Measurements from ENCODE around the gene FAM53A.

Gene FAM53A

DNA sequence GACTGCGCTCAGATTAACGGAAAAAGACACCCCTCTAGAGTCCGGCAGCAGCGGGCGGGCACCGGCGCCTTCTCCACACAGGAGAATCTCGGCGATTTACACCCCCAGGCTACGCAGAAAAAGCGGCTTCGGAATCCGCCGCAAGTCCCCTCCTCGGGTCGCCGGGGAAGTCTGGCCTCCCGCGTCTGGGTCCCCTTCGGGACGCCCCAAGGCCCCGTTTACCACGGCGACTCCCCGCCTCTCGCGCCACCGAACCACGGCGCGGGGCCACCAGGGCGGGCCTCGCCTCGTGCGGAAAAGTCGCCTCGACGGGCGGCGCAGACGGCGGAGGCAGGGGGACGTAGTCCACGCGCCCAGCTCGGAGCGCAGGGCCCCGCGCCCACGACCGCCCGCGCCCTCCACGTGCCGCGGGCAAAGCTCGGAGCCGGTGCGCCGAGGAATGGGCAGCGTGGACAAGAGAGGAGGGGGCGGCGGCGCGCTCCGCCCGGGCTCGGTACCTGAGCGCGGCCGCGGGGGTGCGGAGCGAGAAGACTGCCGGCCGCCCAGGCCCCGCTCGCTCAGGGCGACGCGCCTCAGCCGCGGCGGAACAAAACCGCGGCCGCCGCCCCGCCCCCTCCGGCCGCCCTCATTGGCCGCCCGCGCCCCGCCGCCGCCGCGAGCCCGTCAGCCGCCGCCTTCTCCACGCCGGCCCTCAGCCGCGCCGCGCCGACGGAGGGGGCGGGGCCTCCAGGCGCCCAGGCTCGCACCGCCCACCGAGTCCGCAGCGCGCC lies at the start of gene FAM53A:
FAM53A (minus strand) TSS at position 578 of the 770 bp plus-strand sequence. CDS start 15,572 bp downstream, outside the sequence.
- DNase-seq: peak in 33 of 42 donors; percentile 10 to 95 (median 87)
- intact Hi-C loops (cut with DNase I): no loop called here

DNA sequence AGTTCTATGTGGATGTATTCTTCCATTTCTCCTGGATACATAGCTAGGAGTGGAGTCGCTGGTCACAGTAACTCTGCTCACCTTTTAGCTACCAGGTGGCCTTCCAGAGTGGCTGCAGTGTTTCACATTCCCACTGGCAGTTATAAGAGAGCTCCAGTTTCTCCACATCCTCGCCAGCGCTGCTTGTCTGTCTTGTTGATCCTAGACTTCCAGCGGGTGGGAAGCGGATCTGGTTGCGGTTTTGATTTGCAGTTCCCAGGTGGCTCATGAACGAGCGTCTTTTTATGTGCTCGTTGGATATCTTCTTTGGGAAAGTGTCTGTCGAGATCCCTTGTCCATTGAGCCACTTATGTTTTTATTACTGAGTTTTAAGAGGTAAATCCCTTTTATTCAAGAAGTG lies 48.8 kb upstream of the FAM53A start:
- no peak for DNase-seq
- intact Hi-C loops (cut with DNase I): no loop called here

- DNase-seq: peak in 1 of 42 donors; percentile 2
- intact Hi-C loops (cut with DNase I): no loop called here
Measured at GRCh38 chr4:1731180-1731579, 47.1 kb upstream of the FAM53A start.

GRCh38 chr4:1730532-1731135 lies 46.5 kb upstream of the FAM53A start:
- DNase-seq: no peak
- intact Hi-C loops (cut with DNase I): no loop called here

DNA sequence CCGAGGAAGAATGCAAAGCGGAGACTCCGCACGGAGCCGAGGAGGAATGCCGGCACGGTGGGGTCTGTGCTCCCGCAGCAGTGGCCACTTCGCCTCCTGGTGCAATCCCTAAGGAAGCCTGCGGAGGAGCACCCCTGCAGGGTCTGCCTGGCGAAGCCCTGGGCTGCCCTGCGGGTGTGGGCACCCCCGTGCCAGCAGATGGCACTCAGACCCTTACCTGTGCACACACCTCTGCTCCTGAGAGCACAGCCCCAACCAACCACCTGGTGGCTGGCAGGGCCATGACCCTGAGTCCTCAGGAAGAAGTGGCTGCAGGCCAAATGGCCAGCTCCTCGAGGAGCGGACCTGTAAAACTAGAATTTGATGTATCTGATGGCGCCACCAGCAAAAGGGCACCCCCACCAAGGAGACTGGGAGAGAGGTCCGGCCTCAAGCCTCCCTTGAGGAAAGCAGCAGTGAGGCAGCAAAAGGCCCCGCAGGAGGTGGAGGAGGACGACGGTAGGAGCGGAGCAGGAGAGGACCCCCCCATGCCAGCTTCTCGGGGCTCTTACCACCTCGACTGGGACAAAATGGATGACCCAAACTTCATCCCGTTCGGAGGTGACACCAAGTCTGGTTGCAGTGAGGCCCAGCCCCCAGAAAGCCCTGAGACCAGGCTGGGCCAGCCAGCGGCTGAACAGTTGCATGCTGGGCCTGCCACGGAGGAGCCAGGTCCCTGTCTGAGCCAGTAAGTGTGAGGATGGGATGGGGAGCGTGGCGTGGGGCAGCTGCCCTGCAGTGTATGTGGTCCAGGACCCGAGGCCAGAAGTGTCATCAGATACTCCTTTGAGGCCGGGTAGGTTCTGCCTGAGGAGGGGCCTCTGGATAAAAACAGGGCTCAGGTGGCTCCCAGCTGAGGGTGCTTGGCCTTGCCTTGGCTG lies 44.2 kb upstream of the FAM53A start:
- no peak for DNase-seq
- intact Hi-C loops (cut with DNase I): loop anchor here (5.0 to 10.0 kb wide), 2 partner anchors 36 to 374 kb away; no protein-coding TSS in a partner anchor

- peak in 16 of 42 donors; percentile 15 to 70 (median 45) for DNase-seq
- intact Hi-C loops (cut with DNase I): loop anchor here (5.0 to 10.0 kb wide), 2 partner anchors 35 to 373 kb away; no protein-coding TSS in a partner anchor
Measured at GRCh38 chr4:1727117-1728031, 43.3 kb upstream of the FAM53A start.

DNA sequence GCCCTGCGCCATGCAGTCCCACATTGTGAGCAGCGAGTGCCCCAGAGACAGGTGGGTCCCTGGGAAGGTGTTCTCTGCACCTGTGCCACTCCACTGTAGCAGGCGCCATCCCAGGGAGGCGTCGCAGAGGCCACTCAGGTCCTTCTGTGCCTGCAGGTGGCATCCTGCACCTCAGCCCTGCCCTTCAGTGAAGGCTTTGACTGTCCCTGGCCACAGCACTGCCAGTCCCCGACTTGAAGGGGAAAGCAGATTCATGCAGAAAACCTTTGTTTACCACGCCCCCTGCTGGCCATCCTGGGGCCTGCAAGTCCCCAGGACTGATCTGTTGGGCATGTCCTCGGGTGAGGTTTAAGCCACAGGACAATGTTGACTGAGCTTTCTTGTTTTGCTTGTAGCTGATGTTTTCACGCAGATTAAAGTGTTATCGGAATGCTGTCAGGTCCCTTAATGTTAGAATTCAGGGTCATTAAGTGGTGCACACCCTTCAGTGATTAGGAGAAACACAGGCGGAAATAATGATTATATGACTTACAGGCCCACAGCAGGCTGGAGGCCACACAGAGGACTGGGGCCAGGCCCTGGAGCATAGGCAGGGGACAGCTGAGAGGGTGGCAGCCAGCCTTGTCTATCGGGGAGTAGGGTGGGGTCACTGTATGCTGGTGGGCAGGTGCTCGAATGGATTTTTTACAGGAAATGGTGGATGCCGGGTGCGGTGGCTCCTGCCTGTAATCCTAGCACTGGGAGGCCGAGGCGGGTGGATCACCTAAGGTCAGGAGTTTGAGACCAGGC lies 42.2 kb upstream of the FAM53A start:
- intact Hi-C loops (cut with DNase I): loop anchor here (5.0 to 10.0 kb wide), 2 partner anchors 34 to 372 kb away; no protein-coding TSS in a partner anchor
- DNase-seq: peak; percentile 60 to 97 (median 93)

- no peak for DNase-seq
- intact Hi-C loops (cut with DNase I): loop anchor here (5.0 to 10.0 kb wide), 2 partner anchors 33 to 371 kb away; no protein-coding TSS in a partner anchor
Measured at GRCh38 chr4:1725521-1725920, 41.4 kb upstream of the FAM53A start.

DNA sequence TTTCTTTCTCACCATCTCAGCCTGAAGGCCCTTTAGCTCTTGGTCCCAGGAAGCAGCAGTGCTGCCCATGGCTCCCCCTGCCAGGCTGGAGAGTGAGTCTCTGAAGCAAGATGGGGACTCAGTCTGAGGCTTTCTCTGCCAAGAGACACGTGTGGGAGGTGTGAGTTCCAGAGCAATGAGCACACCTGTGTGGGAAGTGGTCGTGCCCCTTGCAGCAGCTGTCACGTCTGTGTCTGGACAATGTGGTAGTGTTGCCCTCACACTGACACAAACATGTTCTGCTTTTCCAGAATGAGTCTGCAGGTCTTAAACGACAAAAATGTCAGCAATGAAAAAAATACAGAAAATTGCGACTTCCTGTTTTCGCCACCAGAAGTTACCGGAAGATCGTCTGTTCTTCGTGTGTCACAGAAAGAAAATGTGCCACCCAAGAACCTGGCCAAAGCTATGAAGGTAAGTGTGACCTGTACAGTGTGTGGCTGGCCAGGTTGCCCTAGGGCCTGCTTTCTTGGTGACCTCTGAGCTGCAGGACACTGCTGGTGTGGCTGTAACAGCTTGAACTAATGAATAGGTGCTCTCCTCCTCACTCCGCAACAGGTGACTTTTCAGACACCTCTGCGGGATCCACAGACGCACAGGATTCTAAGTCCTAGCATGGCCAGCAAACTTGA lies 39.2 kb upstream of the FAM53A start:
- intact Hi-C loops (cut with DNase I): loop anchor here (10.0 kb wide), 1 partner anchor 368 kb away; no protein-coding TSS in a partner anchor

GRCh38 chr4:1722551-1723118 lies 38.5 kb upstream of the FAM53A start:
- DNase-seq: no peak
- intact Hi-C loops (cut with DNase I): loop anchor here (10.0 kb wide), 1 partner anchor 368 kb away; no protein-coding TSS in a partner anchor

More for the DNA sequence above, 39.2 kb upstream of the FAM53A start:
- no peak for DNase-seq

DNA sequence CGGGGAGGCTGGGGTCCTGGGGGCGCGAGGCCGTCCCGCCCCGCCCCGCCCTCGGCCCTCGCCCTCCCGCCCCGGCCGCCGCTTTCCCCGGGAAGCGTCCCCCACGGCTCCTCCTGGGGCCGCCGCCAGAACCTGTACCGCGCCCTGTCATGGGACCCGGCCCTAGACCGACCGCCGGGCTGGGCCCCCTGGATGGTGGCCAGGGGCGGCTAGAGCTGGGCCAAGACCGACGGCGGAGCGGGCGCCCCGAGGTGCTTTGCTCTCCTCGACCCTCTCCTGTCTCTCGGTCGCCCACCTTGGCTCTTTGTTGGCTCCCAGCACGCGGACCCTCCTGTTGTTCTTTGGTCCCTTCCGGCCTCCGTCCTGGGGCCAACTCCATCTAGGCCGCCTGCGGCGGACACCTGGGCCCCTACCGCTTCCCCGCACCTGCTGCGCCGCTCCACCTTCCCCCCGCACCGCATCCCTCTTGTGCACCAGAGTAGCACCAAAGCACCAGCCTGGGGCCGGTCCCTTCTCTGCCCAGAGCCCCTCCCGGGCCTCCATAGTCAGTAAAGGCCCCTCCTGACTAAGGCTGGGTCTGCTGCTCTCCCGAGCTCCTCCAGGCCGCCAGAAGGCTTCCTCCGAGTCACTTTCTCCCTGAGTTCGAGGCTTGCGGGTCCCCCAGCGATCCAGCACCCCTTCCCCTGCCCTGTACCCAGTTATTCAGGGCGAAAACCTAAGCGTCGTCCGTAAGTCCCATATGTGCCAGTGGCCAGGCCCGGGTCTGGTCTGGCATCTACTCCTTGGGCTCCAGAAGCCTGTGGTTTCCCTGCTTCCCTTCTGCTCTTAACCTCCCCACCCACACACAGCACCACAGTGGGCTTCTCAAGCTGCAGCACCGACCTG lies 37.8 kb upstream of the FAM53A start:
- intact Hi-C loops (cut with DNase I): loop anchor here (10.0 kb wide), 1 partner anchor 367 kb away; no protein-coding TSS in a partner anchor
- no peak for DNase-seq

- DNase-seq: peak; percentile 87 to 98 (median 95)
- intact Hi-C loops (cut with DNase I): loop anchor here (10.0 kb wide), 1 partner anchor 366 kb away; no protein-coding TSS in a partner anchor
Measured at GRCh38 chr4:1721003-1721665, 37.0 kb upstream of the FAM53A start, which contains the start of the genes TACC3 and TMEM129. Gene TACC3, plus strand, starts transcription at chr4:1721521. Its CDS starts 1,901 bp downstream, at chr4:1723422. Gene TMEM129, minus strand, starts transcription at chr4:1721323. Its CDS starts 486 bp downstream, at chr4:1720837.

- intact Hi-C loops (cut with DNase I): loop anchor here (10.0 kb wide), 1 partner anchor 366 kb away; no protein-coding TSS in a partner anchor
- peak in 37 of 42 donors; percentile 22 to 71 (median 47) for DNase-seq
Measured at GRCh38 chr4:1720163-1720983, 36.3 kb upstream of the FAM53A start.

Data from head of caudate nucleus (tissue), 42 donors.